ENCODE measurements around the gene PLXNA2.

Gene PLXNA2

DNA sequence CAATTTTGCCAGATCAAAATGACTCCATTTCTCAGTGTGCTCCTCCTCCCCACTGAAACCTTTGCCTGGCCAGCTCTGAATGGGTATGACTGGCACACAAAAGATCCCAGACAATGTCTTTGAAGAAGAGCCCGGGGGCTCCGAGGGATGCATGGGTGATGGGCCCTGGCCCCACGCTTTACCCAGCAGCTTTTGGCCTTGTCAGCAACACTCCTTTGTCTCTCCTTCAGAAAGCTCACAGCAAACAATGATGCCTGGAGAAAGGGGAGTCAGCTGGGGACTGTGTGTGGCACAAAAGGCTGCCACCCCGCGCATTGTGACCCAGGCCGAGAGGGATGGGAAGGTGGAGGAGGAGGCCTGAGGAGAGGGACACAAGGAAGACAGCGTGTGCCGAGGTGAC is 45.9 kb downstream of the PLXNA2 start:
- H3K27me3 Mint-ChIP-seq: no peaks in the 10 kb centered on the region
- no peak overlapping the region for H3K27ac Mint-ChIP-seq
- H3K4me3 Mint-ChIP-seq: no peak overlapping the region
- DNase-seq: no peak
- H3K4me1 Mint-ChIP-seq: no peaks in the 10 kb centered on the region
- no peak for ATAC-seq
- no peaks in the 10 kb centered on the region for H3K9me3 Mint-ChIP-seq

DNA sequence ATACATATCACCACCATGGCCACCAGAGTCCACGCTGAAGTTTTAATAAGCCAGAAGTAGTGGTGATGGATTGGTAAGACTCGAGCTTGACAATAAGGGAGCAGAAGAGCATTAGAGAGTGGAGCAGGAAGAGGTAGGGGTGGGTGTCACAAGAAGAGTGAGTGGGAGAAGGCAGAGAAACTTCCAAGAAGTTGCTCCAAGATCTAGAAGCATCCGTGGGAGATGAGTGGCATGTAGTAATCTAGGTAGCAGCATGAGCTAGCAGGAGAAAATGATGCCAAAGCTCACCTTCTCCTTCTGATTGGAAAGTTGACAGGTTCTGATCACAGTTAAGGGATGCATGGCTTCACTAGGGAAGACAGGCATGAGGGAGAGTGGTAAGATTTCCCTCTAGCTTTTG is 49.2 kb downstream of the PLXNA2 start:
- Mint-ChIP-seq H3K9me3 (no peaks in the 10 kb centered on the region), H3K27ac (no peak overlapping the region), H3K4me3 (no peak overlapping the region), H3K27me3 (no peaks in the 10 kb centered on the region), H3K4me1 (peaks cover under 1% of the 10 kb centered on the region)
- DNase-seq: no peak
- ATAC-seq: no peak

GRCh38 chr1:208192995-208193394 is 51.2 kb downstream of the PLXNA2 start:
- no peak overlapping the region for H3K27ac Mint-ChIP-seq
- H3K4me3 Mint-ChIP-seq: no peak overlapping the region
- ATAC-seq (no peak), DNase-seq (no peak)
- H3K9me3 Mint-ChIP-seq: no peaks in the 10 kb centered on the region
- no peaks in the 10 kb centered on the region for H3K27me3 Mint-ChIP-seq
- H3K4me1 Mint-ChIP-seq: peaks cover 14% of the 10 kb centered on the region

DNA sequence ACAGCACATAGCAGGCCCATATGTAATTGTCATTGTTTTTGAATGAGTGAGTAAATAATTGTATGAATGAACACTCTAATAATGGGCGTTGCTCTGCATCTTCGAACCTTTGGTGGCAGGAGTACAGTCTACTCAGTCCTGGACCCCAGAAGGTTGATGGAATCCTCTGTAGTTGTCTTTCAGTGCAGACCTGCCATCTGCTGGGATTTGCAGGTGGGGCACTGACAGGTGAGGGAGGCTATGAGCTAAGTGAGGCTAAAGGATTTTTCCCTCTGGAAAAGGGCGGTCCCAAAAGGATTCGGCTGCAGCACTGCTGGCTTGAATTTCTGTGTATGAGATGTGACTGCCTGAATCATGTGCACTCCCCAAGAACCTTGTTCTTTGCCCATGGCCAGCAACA is 53.4 kb downstream of the PLXNA2 start:
- ATAC-seq: no peak
- H3K4me3 Mint-ChIP-seq: no peak overlapping the region

DNA sequence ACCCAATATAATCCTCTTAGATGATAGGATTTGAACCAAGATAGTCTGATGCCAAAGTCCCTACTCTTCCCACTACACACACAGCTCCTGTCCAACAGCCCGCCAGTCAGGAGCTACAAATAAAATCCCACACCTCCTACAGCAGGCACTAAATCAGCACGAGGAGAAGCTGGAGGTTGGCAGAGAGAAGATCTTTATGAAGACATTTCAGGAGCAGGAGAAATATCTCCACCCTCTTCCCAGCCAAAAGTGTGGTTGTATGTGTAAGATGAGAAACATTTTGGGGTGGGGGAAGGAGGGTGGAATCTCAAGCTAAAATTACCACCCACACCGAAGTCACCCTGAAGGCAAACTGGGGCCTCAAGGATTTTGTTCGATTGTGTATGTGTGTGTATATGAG is 54.5 kb downstream of the PLXNA2 start:
- ATAC-seq (no peak), DNase-seq (no peak)
- Mint-ChIP-seq H3K4me3 (no peak overlapping the region), H3K9me3 (no peaks in the 10 kb centered on the region), H3K27me3 (no peaks in the 10 kb centered on the region), H3K27ac (peak overlapping the region; percentile 37 to 63), H3K4me1 (peaks cover 14% of the 10 kb centered on the region)

More for the DNA sequence above, 53.4 kb downstream of the PLXNA2 start:
- Mint-ChIP-seq H3K27ac (no peak overlapping the region), H3K9me3 (no peaks in the 10 kb centered on the region), H3K4me1 (peaks cover 14% of the 10 kb centered on the region), H3K27me3 (no peaks in the 10 kb centered on the region)
- no peak for DNase-seq

- ATAC-seq (peak; percentile 63), DNase-seq (no peak)
- peak overlapping the region in 1 of 2 donors; percentile 75 for H3K27ac Mint-ChIP-seq
- H3K27me3 Mint-ChIP-seq: no peaks in the 10 kb centered on the region
- H3K9me3 Mint-ChIP-seq: no peaks in the 10 kb centered on the region
- H3K4me3 Mint-ChIP-seq: no peak overlapping the region
- H3K4me1 Mint-ChIP-seq: peaks cover 14% of the 10 kb centered on the region
Measured at GRCh38 chr1:208189183-208189582, 55.0 kb downstream of the PLXNA2 start.

- Mint-ChIP-seq H3K4me1 (peaks cover 14% of the 10 kb centered on the region), H3K9me3 (no peaks in the 10 kb centered on the region), H3K27me3 (no peaks in the 10 kb centered on the region), H3K4me3 (no peak overlapping the region), H3K27ac (no peak overlapping the region)
- DNase-seq (no peak), ATAC-seq (no peak)
Measured at GRCh38 chr1:208188607-208189006, 55.6 kb downstream of the PLXNA2 start.

DNA sequence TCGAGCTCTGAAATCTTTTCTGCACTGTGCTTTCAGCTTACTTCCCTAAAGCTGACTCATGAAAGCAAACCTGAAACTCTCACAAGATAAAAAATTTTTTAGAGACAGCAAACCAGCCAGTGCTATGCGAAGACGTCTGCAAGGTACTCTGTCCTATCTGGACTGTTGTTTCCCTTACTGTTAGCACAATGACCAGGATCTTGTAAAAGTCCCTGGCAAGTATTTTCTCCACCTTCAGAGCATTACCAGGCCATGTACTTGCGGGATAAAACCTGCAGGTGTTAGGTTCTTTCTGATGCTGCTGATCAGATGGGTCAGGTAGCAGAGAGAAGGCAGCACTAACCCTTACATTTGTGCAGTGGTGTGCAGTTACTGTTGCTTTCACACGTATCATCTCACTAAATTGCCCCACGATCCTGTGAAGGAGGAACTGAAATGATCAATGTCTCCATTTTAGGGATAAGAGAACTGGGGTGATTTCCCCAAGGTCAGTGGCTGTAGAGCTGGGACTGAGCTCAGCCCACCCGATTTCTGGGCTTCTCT is 56.6 kb downstream of the PLXNA2 start:
- Mint-ChIP-seq H3K27ac (no peak overlapping the region), H3K9me3 (no peaks in the 10 kb centered on the region), H3K4me1 (peaks cover 14% of the 10 kb centered on the region), H3K4me3 (no peak overlapping the region), H3K27me3 (no peaks in the 10 kb centered on the region)
- ATAC-seq (no peak), DNase-seq (no peak)

- H3K4me1 Mint-ChIP-seq: peaks cover 14% of the 10 kb centered on the region
Measured at GRCh38 chr1:208185801-208186231, 58.4 kb downstream of the PLXNA2 start.

GRCh38 chr1:208184966-208185654 is 59.1 kb downstream of the PLXNA2 start:
- no peak overlapping the region for H3K4me3 Mint-ChIP-seq
- peaks cover 14% of the 10 kb centered on the region for H3K4me1 Mint-ChIP-seq
- H3K27me3 Mint-ChIP-seq: no peaks in the 10 kb centered on the region
- H3K27ac Mint-ChIP-seq: no peak overlapping the region
- DNase-seq (no peak), ATAC-seq (no peak)
- no peaks in the 10 kb centered on the region for H3K9me3 Mint-ChIP-seq

More at GRCh38 chr1:208185801-208186231, 58.4 kb downstream of the PLXNA2 start:
- ATAC-seq (no peak), DNase-seq (no peak)
- Mint-ChIP-seq H3K9me3 (no peaks in the 10 kb centered on the region), H3K4me3 (no peak overlapping the region), H3K27ac (no peak overlapping the region), H3K27me3 (no peaks in the 10 kb centered on the region)

GRCh38 chr1:208183977-208184911 is 59.9 kb downstream of the PLXNA2 start:
- no peaks in the 10 kb centered on the region for H3K27me3 Mint-ChIP-seq
- H3K4me1 Mint-ChIP-seq: peaks cover 7% of the 10 kb centered on the region
- H3K4me3 Mint-ChIP-seq: no peak overlapping the region
- DNase-seq: no peak
- H3K27ac Mint-ChIP-seq: no peak overlapping the region
- no peaks in the 10 kb centered on the region for H3K9me3 Mint-ChIP-seq
- ATAC-seq: peak; percentile 42

DNA sequence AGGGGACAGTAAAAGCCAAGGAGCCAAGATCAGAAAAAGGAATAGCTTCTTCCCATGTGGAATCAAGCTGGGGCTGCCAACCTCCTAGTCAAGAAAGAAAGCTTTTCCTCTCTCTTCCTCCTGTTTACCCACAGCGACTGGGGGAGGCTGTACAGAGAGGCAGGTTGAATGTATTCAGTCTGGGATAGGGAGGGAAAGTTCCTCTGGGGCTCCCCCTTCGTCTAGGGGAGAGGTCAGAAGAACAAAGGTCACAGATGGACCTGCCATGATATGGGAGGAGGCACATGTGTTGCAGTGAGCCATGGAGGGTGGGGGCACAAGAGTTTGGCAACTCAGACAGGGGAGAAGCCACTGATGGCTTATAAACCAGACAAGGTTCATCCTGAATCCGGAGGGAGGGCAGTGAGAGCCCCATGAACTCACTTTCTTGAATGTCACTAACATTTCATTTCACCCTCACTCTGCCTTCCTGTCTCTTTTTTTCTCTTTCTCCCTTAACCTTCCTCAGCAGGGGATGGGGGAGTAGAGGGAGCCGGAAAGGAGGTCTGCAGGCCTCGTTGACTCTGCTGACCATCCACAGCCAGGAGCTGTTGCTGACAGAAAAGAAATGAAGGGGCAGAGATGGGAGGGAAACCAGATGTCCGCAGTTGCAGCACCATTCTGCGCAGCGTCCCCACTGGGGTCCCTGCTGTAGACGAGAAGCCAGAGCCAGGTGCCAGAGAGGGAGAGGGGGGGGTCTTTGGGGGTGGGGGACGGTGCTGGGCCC is 61.1 kb downstream of the PLXNA2 start:
- Mint-ChIP-seq H3K9me3 (no peaks in the 10 kb centered on the region), H3K27me3 (no peaks in the 10 kb centered on the region), H3K27ac (no peak overlapping the region), H3K4me3 (no peak overlapping the region), H3K4me1 (no peaks in the 10 kb centered on the region)
- DNase-seq: no peak
- ATAC-seq: no peak

GRCh38 chr1:208181364-208181763 is 62.8 kb downstream of the PLXNA2 start:
- no peaks in the 10 kb centered on the region for H3K9me3 Mint-ChIP-seq
- ATAC-seq (no peak), DNase-seq (no peak)
- no peaks in the 10 kb centered on the region for H3K4me1 Mint-ChIP-seq
- H3K27ac Mint-ChIP-seq: no peak overlapping the region
- H3K27me3 Mint-ChIP-seq: no peaks in the 10 kb centered on the region
- H3K4me3 Mint-ChIP-seq: no peak overlapping the region

- Mint-ChIP-seq H3K27me3 (no peaks in the 10 kb centered on the region), H3K9me3 (no peaks in the 10 kb centered on the region), H3K27ac (no peak overlapping the region), H3K4me3 (no peak overlapping the region), H3K4me1 (no peaks in the 10 kb centered on the region)
- DNase-seq (no peak), ATAC-seq (no peak)
Measured at GRCh38 chr1:208180421-208180820, 63.8 kb downstream of the PLXNA2 start.

- no peak for DNase-seq
- Mint-ChIP-seq H3K4me3 (no peak overlapping the region), H3K27ac (no peak overlapping the region), H3K27me3 (no peaks in the 10 kb centered on the region), H3K9me3 (no peaks in the 10 kb centered on the region), H3K4me1 (no peaks in the 10 kb centered on the region)
- ATAC-seq: no peak
Measured at GRCh38 chr1:208179961-208180409, 64.2 kb downstream of the PLXNA2 start.

All from stimulated activated naive CD8-positive, alpha-beta T cell treated with anti-CD3 and anti-CD28 coated beads, Interleukin-15, amount 100 ng/mL, for 72 hours (primary cell).